ENCODE measurements around the gene PDE4B.

Gene PDE4B

GRCh38 chr1:65880611-65881010, 87.9 kb downstream of the PDE4B start:
- no peak for DNase-seq (ENCODE audit: low read depth in 2 of 2, low spot score in 1 of 2)

- DNase-seq (ENCODE audit: low read depth in 2 of 2, low spot score in 1 of 2) = no peak
Measured at GRCh38 chr1:65881067-65881594, 88.4 kb downstream of the PDE4B start.

- DNase-seq (ENCODE audit: low read depth in 2 of 2, low spot score in 1 of 2) = no peak
Measured at GRCh38 chr1:65882076-65882475, 89.4 kb downstream of the PDE4B start.

- DNase-seq (ENCODE audit: low read depth in 2 of 2, low spot score in 1 of 2) = no peak
Measured at GRCh38 chr1:65889441-65889840, 96.7 kb downstream of the PDE4B start.

- no peak for DNase-seq (ENCODE audit: low read depth in 2 of 2, low spot score in 1 of 2)
Measured at GRCh38 chr1:65890201-65890843, 97.6 kb downstream of the PDE4B start.

GRCh38 chr1:65894738-65895605, 102.3 kb downstream of the PDE4B start:
- DNase-seq (ENCODE audit: low read depth in 2 of 2, low spot score in 1 of 2) = no peak

- DNase-seq (ENCODE audit: low read depth in 2 of 2, low spot score in 1 of 2) = no peak
Measured at GRCh38 chr1:65896721-65897120, 104.0 kb downstream of the PDE4B start.

- DNase-seq (ENCODE audit: low read depth in 2 of 2, low spot score in 1 of 2) = no peak
Measured at GRCh38 chr1:65897485-65897884, 104.8 kb downstream of the PDE4B start.

GRCh38 chr1:65904681-65905083, 112.0 kb downstream of the PDE4B start:
- no peak for DNase-seq (ENCODE audit: low read depth in 2 of 2, low spot score in 1 of 2)

- DNase-seq (ENCODE audit: low read depth in 2 of 2, low spot score in 1 of 2) = no peak
Measured at GRCh38 chr1:65910432-65910831, 117.7 kb downstream of the PDE4B start.

- DNase-seq (ENCODE audit: low read depth in 2 of 2, low spot score in 1 of 2) = no peak
Measured at GRCh38 chr1:65911679-65912078, 119.0 kb downstream of the PDE4B start.

GRCh38 chr1:65918564-65918963, 125.9 kb downstream of the PDE4B start:
- no peak for DNase-seq (ENCODE audit: low read depth in 2 of 2, low spot score in 1 of 2)

GRCh38 chr1:65921446-65921845, 128.8 kb downstream of the PDE4B start:
- no peak for DNase-seq (ENCODE audit: low read depth in 2 of 2, low spot score in 1 of 2)

- no peak for DNase-seq (ENCODE audit: low read depth in 2 of 2, low spot score in 1 of 2)
Measured at GRCh38 chr1:65924471-65924870, 131.8 kb downstream of the PDE4B start.

- no peak for DNase-seq (ENCODE audit: low read depth in 2 of 2, low spot score in 1 of 2)
Measured at GRCh38 chr1:65938506-65938905, 145.8 kb downstream of the PDE4B start.

- DNase-seq (ENCODE audit: low read depth in 2 of 2, low spot score in 1 of 2) = no peak
Measured at GRCh38 chr1:65939191-65939590, 146.5 kb downstream of the PDE4B start.

GRCh38 chr1:65939636-65940035, 146.9 kb downstream of the PDE4B start:
- DNase-seq (ENCODE audit: low read depth in 2 of 2, low spot score in 1 of 2) = no peak

- no peak for DNase-seq (ENCODE audit: low read depth in 2 of 2, low spot score in 1 of 2)
Measured at GRCh38 chr1:65940126-65940525, 147.4 kb downstream of the PDE4B start.

GRCh38 chr1:65942476-65942875, 149.8 kb downstream of the PDE4B start:
- DNase-seq (ENCODE audit: low read depth in 2 of 2, low spot score in 1 of 2) = no peak

GRCh38 chr1:65946376-65946775, 153.7 kb downstream of the PDE4B start:
- no peak for DNase-seq (ENCODE audit: low read depth in 2 of 2, low spot score in 1 of 2)

GRCh38 chr1:65946960-65947359, 154.3 kb downstream of the PDE4B start:
- DNase-seq (ENCODE audit: low read depth in 2 of 2, low spot score in 1 of 2) = no peak

- DNase-seq (ENCODE audit: low read depth in 2 of 2, low spot score in 1 of 2) = no peak
Measured at GRCh38 chr1:65948609-65949229, 156.0 kb downstream of the PDE4B start.

All from stimulated activated CD8-positive, alpha-beta memory T cell treated with anti-CD3 and anti-CD28 coated beads, Interleukin-4, amount 100 ng/mL, for 1 hour (primary cell).